HepG2 (cell line): ENCODE measurements around the gene LIMA1. TPM values are rescaled to one million over a fixed set of nuclear protein-coding genes. Genes with fewer than 3 reads are reported as not detected.

ENCODE experiments used
- ADNP ChIP-seq: sonication (generic); formaldehyde crosslinking; IDR thresholded peaks from 2 replicates; pipeline ENCODE4 v1.4.0; 2020; ENCODE audit warnings: missing genetic modification reagents
- CSRNP1 ChIP-seq: sonication (generic); formaldehyde crosslinking; IDR thresholded peaks from 2 replicates; pipeline ENCODE4 v1.8.1; 2023; ENCODE audit warnings: mild to moderate bottlenecking, missing genetic modification reagents
- CSRNP2 ChIP-seq: sonication (generic); formaldehyde crosslinking; conservative IDR thresholded peaks from 2 replicates; pipeline ENCODE4 v1.8.0; 2022; ENCODE audit warnings: low read depth, missing genetic modification reagents
- FOXK1 ChIP-seq: sonication (generic); formaldehyde crosslinking; IDR thresholded peaks from 2 replicates; pipeline ENCODE4 v1.4.0; 2020; ENCODE audit warnings: low read depth, missing genetic modification reagents, borderline replicate concordance
- GFI1 ChIP-seq: sonication (generic); formaldehyde crosslinking; IDR thresholded peaks from 2 replicates; pipeline ENCODE4 v1.5.0; 2020; ENCODE audit warnings: missing genetic modification reagents, mild to moderate bottlenecking, borderline replicate concordance
- HCFC1 ChIP-seq: fragments of 150-350 bp; IDR thresholded peaks from 2 replicates; pipeline ENCODE4 v1.6.1; 2014; ENCODE audit warnings: low read depth, low read length
- HNF4A ChIP-seq: sonication (generic); formaldehyde crosslinking; IDR thresholded peaks from 2 replicates; pipeline ENCODE4 v1.4.0; 2020; ENCODE audit warnings: missing genetic modification reagents
- IRX3 ChIP-seq: sonication (generic); formaldehyde crosslinking; IDR thresholded peaks from 2 replicates; pipeline ENCODE4 v1.8.1; 2023; ENCODE audit warnings: mild to moderate bottlenecking, low read depth, missing genetic modification reagents, borderline replicate concordance
- KDM3A ChIP-seq: IDR thresholded peaks from 2 replicates; pipeline ENCODE4 v1.6.1; 2018; ENCODE audit warnings: low read depth, missing compliant biosample characterization
- MAFG ChIP-seq: sonication (generic); formaldehyde crosslinking; IDR thresholded peaks from 2 replicates; pipeline ENCODE4 v1.5.1; 2020; ENCODE audit warnings: mild to moderate bottlenecking, missing genetic modification reagents
- PCBP1 ChIP-seq: fragments of 200-400 bp; formaldehyde crosslinking; IDR thresholded peaks from 2 replicates; pipeline ENCODE4 v1.6.1; 2017; ENCODE audit warnings: mild to moderate bottlenecking, low read depth, low read length, borderline replicate concordance
- PHF8 ChIP-seq: sonication (generic); formaldehyde crosslinking; IDR thresholded peaks from 2 replicates; pipeline ENCODE4 v1.5.0; 2020; ENCODE audit warnings: missing genetic modification reagents
- RARA ChIP-seq: IDR thresholded peaks from 2 replicates; pipeline ENCODE4 v1.6.1; 2016; ENCODE audit warnings: missing genetic modification reagents, missing compliant biosample characterization
- SUZ12 ChIP-seq: fragments of 150-350 bp; IDR thresholded peaks from 2 replicates; pipeline ENCODE4 v1.6.1; 2014; ENCODE audit warnings: low read depth, low read length
- TBX2 ChIP-seq: sonication (generic); formaldehyde crosslinking; IDR thresholded peaks from 2 replicates; pipeline ENCODE4 v1.5.0; 2020; ENCODE audit warnings: missing genetic modification reagents, mild to moderate bottlenecking, borderline replicate concordance
- TEAD3 ChIP-seq: optimal IDR thresholded peaks from 2 replicates; pipeline ENCODE3; 2016; ENCODE audit warnings: borderline replicate concordance
- ZMAT5 ChIP-seq: sonication (generic); formaldehyde crosslinking; IDR thresholded peaks from 2 replicates; pipeline ENCODE4 v1.5.0; 2020; ENCODE audit warnings: mild to moderate bottlenecking, low read depth, missing genetic modification reagents, borderline replicate concordance
- ZNF207 ChIP-seq: fragments of 450-650 bp; IDR thresholded peaks from 2 replicates; pipeline ENCODE4 v1.6.1; 2016; ENCODE audit warnings: antibody characterized with exemption, borderline replicate concordance
- ZNF225 ChIP-seq: sonication (generic); formaldehyde crosslinking; IDR thresholded peaks from 2 replicates; pipeline ENCODE4 v1.4.0; 2020; ENCODE audit warnings: mild to moderate bottlenecking, missing genetic modification reagents
- ZNF230 ChIP-seq: sonication (generic); formaldehyde crosslinking; IDR thresholded peaks from 2 replicates; pipeline ENCODE4 v1.4.0; 2020; ENCODE audit warnings: mild to moderate bottlenecking, missing genetic modification reagents
- ZNF350 ChIP-seq: sonication (generic); formaldehyde crosslinking; IDR thresholded peaks from 2 replicates; pipeline ENCODE4 v1.4.0; 2020; ENCODE audit warnings: mild to moderate bottlenecking, low read depth, missing genetic modification reagents, borderline replicate concordance
- ZNF546 ChIP-seq: sonication (generic); formaldehyde crosslinking; conservative IDR thresholded peaks from 2 replicates; pipeline ENCODE4 v1.8.1; 2023; ENCODE audit warnings: mild to moderate bottlenecking, missing genetic modification reagents
- ZNF615 ChIP-seq: sonication (generic); formaldehyde crosslinking; IDR thresholded peaks from 2 replicates; pipeline ENCODE4 v1.5.0; 2020; ENCODE audit warnings: mild to moderate bottlenecking, missing genetic modification reagents, borderline replicate concordance
- ZNF766 ChIP-seq: sonication (generic); formaldehyde crosslinking; IDR thresholded peaks from 2 replicates; pipeline ENCODE4 v1.5.0; 2020; ENCODE audit warnings: missing genetic modification reagents, borderline replicate concordance
- polyA plus RNA-seq, 8 experiments: library from polyadenylated mRNA; depleted of rRNA in 3 of 8; stranded (reverse) in 7 of 8; unstranded in 1 of 8; fragments of >200 nt; fragmentation: Illumina TruSeq in 4 of 8; extraction: Trizol in 4 of 8; gene quantifications; 2 replicates each; pipeline versions ENCODE4 v1.2.1 to v1.2.3, GENCODE V29; 2011 to 2016; ENCODE audit warnings: low read depth in 4 of 8, missing spikeins in 1 of 8, mixed read lengths in 1 of 8; ENCODE audit not compliant: insufficient read depth in 1 of 8
- total RNA-seq, 5 experiments: library from RNA; depleted of rRNA; stranded (reverse); fragments of >200 nt; fragmentation: Illumina TruSeq; extraction: Trizol; gene quantifications; 2 replicates each; pipeline ENCODE4 v1.2.3, GENCODE V29; 2016; ENCODE audit warnings: low read depth in 1 of 5
- TF ChIP-seq, protein P1 (sequence below): IDR thresholded peaks from 2 replicates; pipeline ENCODE4 v1.6.1; 2016; ENCODE audit warnings: low read depth, control low read depth
- TF ChIP-seq, protein P2 (sequence below): sonication (generic); formaldehyde crosslinking; IDR thresholded peaks from 2 replicates; pipeline ENCODE4 v1.4.0; 2020; ENCODE audit warnings: mild to moderate bottlenecking, missing genetic modification reagents

The LIMA1 gene
- total and polyA plus RNA-seq, 2 of the 13 experiments (the other 11 are each of a cell fraction or from before 2014, with no cell fraction given) = 13.0 to 19.8 TPM

DNA sequence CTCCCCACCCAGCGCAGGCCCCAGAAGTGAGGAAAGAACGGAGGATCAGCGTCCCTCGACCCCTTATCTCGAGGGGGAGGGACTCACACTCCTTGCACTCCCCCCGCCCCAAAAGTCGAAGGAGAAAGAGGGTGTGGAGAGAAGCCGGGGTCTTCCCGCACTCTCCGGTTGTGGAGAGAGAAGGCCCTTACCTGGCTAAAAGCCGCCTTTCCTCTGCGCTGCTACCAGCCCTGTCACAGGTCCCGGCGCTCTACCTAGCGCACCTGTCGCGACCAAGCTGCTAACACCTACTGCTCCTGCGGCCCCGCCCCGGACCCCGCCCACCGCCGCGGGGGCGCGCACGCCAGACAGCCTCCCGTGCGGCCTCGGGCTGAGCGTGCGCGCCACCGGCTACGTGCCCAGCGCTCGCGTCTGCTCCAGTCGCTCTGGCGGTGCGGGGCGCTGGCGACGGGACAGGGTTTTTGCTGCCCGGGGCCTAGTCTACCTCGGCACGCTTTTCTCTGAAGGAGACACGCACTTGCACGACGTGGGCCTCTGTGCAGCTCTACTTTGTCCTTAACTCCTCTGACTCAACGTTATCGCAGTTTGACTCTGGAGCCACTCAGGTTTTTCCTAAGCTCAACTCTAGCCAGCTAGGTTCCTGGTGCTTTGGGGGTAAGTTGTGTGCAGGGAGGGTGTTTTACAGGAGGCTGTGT lies at the start of gene LIMA1 (continued):
- TF ChIP-seq, protein P1, sequence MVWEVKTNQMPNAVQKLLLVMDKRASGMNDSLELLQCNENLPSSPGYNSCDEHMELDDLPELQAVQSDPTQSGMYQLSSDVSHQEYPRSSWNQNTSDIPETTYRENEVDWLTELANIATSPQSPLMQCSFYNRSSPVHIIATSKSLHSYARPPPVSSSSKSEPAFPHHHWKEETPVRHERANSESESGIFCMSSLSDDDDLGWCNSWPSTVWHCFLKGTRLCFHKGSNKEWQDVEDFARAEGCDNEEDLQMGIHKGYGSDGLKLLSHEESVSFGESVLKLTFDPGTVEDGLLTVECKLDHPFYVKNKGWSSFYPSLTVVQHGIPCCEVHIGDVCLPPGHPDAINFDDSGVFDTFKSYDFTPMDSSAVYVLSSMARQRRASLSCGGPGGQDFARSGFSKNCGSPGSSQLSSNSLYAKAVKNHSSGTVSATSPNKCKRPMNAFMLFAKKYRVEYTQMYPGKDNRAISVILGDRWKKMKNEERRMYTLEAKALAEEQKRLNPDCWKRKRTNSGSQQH (CRISPR knock-in tag) = no peak
- no peak for TF ChIP-seq SUZ12
- peak; percentile 88; the same call in 1 of the 2 replicates for TF ChIP-seq ZNF766 (CRISPR knock-in tag)
- TF ChIP-seq ZNF546 (CRISPR knock-in tag) = no peak; the same call in 1 of the 2 replicates
- no peak; the same call in 1 of the 2 replicates for TF ChIP-seq FOXK1 (CRISPR knock-in tag)
- TF ChIP-seq PCBP1 = no peak
- no peak for TF ChIP-seq CSRNP1
- no peak for TF ChIP-seq ADNP (CRISPR knock-in tag)
- TF ChIP-seq HCFC1 = no peak
- TF ChIP-seq ZNF350 = no peak
- TF ChIP-seq ZNF230 (CRISPR knock-in tag) = no peak
- TF ChIP-seq KDM3A = no peak
- TF ChIP-seq IRX3 (CRISPR knock-in tag) = 0 out of 2 replicates have a peak, but pooled peaks have one; percentile 21
- TF ChIP-seq TBX2 (CRISPR knock-in tag) = peak; percentile 75
- TF ChIP-seq RARA (CRISPR knock-in tag) = no peak
- TF ChIP-seq HNF4A (CRISPR knock-in tag) = no peak
- no peak for TF ChIP-seq ZNF207
- no peak for TF ChIP-seq GFI1 (CRISPR knock-in tag)
- no peak for TF ChIP-seq TEAD3 (CRISPR knock-in tag)
- no peak for TF ChIP-seq CSRNP2 (CRISPR knock-in tag)
- no peak for TF ChIP-seq ZNF615 (CRISPR knock-in tag)
- TF ChIP-seq PHF8 (CRISPR knock-in tag) = peak; percentile 87
- TF ChIP-seq ZMAT5 = no peak
- TF ChIP-seq MAFG (CRISPR knock-in tag) = no peak
- TF ChIP-seq ZNF225 (CRISPR knock-in tag) = no peak
- TF ChIP-seq, protein P2, sequence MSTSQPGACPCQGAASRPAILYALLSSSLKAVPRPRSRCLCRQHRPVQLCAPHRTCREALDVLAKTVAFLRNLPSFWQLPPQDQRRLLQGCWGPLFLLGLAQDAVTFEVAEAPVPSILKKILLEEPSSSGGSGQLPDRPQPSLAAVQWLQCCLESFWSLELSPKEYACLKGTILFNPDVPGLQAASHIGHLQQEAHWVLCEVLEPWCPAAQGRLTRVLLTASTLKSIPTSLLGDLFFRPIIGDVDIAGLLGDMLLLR = peak; percentile 81
